Prostate gland (tissue), 2 donors: ENCODE measurements around the gene HSF2BP. TPM values are rescaled to one million over a fixed set of nuclear protein-coding genes. Genes with fewer than 3 reads are reported as not detected.
"Not testable (repeated sequence)": the region's sequence is repeated elsewhere in the genome, so short reads cannot be mapped to it uniquely, and the experiment has no call there.

Experiments used
- DNase-seq: peaks from one replicate; pipeline ENCODE4 v3.0.0-alpha.2; 2019; ENCODE audit warnings: low spot score
- H3K27ac ChIP-seq, 2 donors: fragments of 200-600 bp; sonication (generic); 2 replicates each; pipeline ENCODE4 v1.5.1; 2017 to 2019
- H3K27me3 ChIP-seq: fragments of 200-600 bp; sonication (generic); replicated peaks from 2 replicates; pipeline ENCODE4 v1.5.1; 2019; ENCODE audit not compliant: insufficient read depth
- H3K36me3 ChIP-seq, 2 donors: fragments of 200-600 bp; sonication (generic); 1 replicate in 1 of 2; 2 replicates in 1 of 2; pipeline versions ENCODE4 v1.5.1 to v1.8.1; 2017 to 2019
- H3K4me1 ChIP-seq: fragments of 200-600 bp; sonication (generic); replicated peaks from 2 replicates; pipeline ENCODE4 v1.5.1; 2019
- H3K4me3 ChIP-seq, 2 donors: fragments of 200-600 bp; sonication (generic); 2 replicates each; pipeline ENCODE4 v1.5.1; 2017 to 2019
- H3K9me3 ChIP-seq: fragments of 200-600 bp; sonication (generic); 2 replicates; pipeline ENCODE4 v1.5.1; 2017
- CTCF ChIP-seq, 4 experiments: fragments of 200-600 bp in 2 of 4; fragments of 450-650 bp in 2 of 4; sonication (generic) in 2 of 4; IDR thresholded peaks; 1 replicate in 3 of 4; 2 replicates in 1 of 4; pipeline ENCODE4 v1.5.1; 2016 to 2019; ENCODE audit warnings: antibody characterized with exemption in 4 of 4, mild to moderate bottlenecking in 2 of 4, moderate library complexity in 2 of 4
- POLR2A ChIP-seq: fragments of 450-650 bp; IDR thresholded peaks from one replicate; pipeline ENCODE4 v1.6.1; 2016; ENCODE audit warnings: antibody characterized with exemption, mild to moderate bottlenecking
- POLR2AphosphoS5 ChIP-seq: sonication (generic); formaldehyde crosslinking; IDR thresholded peaks from one replicate; pipeline ENCODE4 v1.6.1; 2017; ENCODE audit warnings: antibody characterized with exemption
- WGBS: methylation state at CpG from one replicate; pipeline ENCODE4 v1.1.5; 2018; 5-methylcytosine and 5-hydroxymethylcytosine counted together
- intact Hi-C: fragments of 100-400 bp; cut with DNase I; formaldehyde crosslinking; loops from one replicate; pipeline ENCODE4 v1.14.2; 2022
- total RNA-seq, 2 donors: library from RNA; depleted of rRNA; stranded (reverse); fragments of >200 nt; gene quantifications; one replicate each; pipeline ENCODE4 v1.1.0, GENCODE V29; 2016

HSF2BP gene
- total RNA-seq, 2 donors from 2014 or later: 3.2 to 7.0 TPM

GRCh38 chr21:43702785-43703034 is 43.4 kb upstream of the HSF2BP start:
- intact Hi-C loops: no loop called here
- TF ChIP-seq POLR2AphosphoS5 (no peak), CTCF (IDR thresholded peaks at IDR 0.05) (no peak), POLR2A (no peak)
- H3K27ac ChIP-seq: no peak overlapping the region

GRCh38 chr21:43701936-43702784 is 42.9 kb upstream of the HSF2BP start:
- no peak for TF ChIP-seq POLR2AphosphoS5
- no peaks in the 10 kb centered on the region for H3K27me3 ChIP-seq
- H3K4me3 ChIP-seq: no peak overlapping the region
- no peaks in the 10 kb centered on the region for H3K36me3 ChIP-seq
- no peaks in the 10 kb centered on the region for H3K9me3 ChIP-seq
- no peak for DNase-seq
- no peak overlapping the region for H3K27ac ChIP-seq
- intact Hi-C loops: no loop called here
- no peaks in the 10 kb centered on the region for H3K4me1 ChIP-seq
- WGBS: 72% methylated on average over 29 of the region's 29 CpGs

More at GRCh38 chr21:43702785-43703034, 43.4 kb upstream of the HSF2BP start:
- DNase-seq: no peak
- Histone ChIP-seq H3K9me3 (no peaks in the 10 kb centered on the region), H3K4me1 (no peaks in the 10 kb centered on the region), H3K4me3 (no peak overlapping the region), H3K36me3 (no peaks in the 10 kb centered on the region), H3K27me3 (no peaks in the 10 kb centered on the region)
- 67% methylated on average over 12 of the region's 12 CpGs for WGBS

- Histone ChIP-seq H3K9me3 (no peaks in the 10 kb centered on the region), H3K36me3 (no peaks in the 10 kb centered on the region), H3K27ac (no peak overlapping the region), H3K27me3 (no peaks in the 10 kb centered on the region), H3K4me1 (no peaks in the 10 kb centered on the region), H3K4me3 (no peak overlapping the region)
- intact Hi-C loops: no loop called here
- TF ChIP-seq POLR2AphosphoS5: no peak
- no peak for TF ChIP-seq POLR2A
- TF ChIP-seq CTCF (IDR thresholded peaks at IDR 0.05): no peak
- no peak for DNase-seq
- WGBS: 74% methylated on average over 13 of the region's 13 CpGs
Observed at GRCh38 chr21:43699933-43700599, 40.8 kb upstream of the HSF2BP start.

GRCh38 chr21:43699492-43699777 is 40.1 kb upstream of the HSF2BP start:
- H3K4me3 ChIP-seq, H3K9me3 ChIP-seq, DNase-seq, H3K4me1 ChIP-seq, H3K27me3 ChIP-seq, H3K27ac ChIP-seq, intact Hi-C loops, H3K36me3 ChIP-seq: not testable (repeated sequence)
- 84% methylated on average over 5 of the region's 5 CpGs for WGBS

- intact Hi-C loops: no loop called here
- no peaks in the 10 kb centered on the region for H3K27me3 ChIP-seq
- no peaks in the 10 kb centered on the region for H3K4me1 ChIP-seq
- TF ChIP-seq CTCF (IDR thresholded peaks at IDR 0.05): no peak
- TF ChIP-seq POLR2A: no peak
- no peak for TF ChIP-seq POLR2AphosphoS5
- no peaks in the 10 kb centered on the region for H3K9me3 ChIP-seq
- H3K27ac ChIP-seq: no peak overlapping the region
- DNase-seq: no peak
- 88% methylated on average over 11 of the region's 11 CpGs for WGBS
- H3K36me3 ChIP-seq: no peaks in the 10 kb centered on the region
- H3K4me3 ChIP-seq: no peak overlapping the region
Observed at GRCh38 chr21:43697758-43698643, 38.7 kb upstream of the HSF2BP start.
